ENCODE measurements around the gene HEG1. TPM values are rescaled to one million over a fixed set of nuclear protein-coding genes. Genes with fewer than 3 reads are reported as not detected.

The HEG1 gene
- polyA plus RNA-seq, 1 experiment: 98.3 TPM

GRCh38 chr3:125061170-125061569 is 5.4 kb upstream of the HEG1 start:
- no peak for DNase-seq (ENCODE audit: low read depth, low spot score)
- H3K27ac ChIP-seq (ENCODE audit: low read depth, low read length): peak overlapping the region; percentile 73
- POLR2A ChIA-PET: interaction anchor here (0.6 to 2.9 kb wide), 2 partner anchors 12 to 134 kb away, joined by 3 to 21 read pairs; no protein-coding TSS in a partner anchor
- TF ChIP-seq, protein P1, sequence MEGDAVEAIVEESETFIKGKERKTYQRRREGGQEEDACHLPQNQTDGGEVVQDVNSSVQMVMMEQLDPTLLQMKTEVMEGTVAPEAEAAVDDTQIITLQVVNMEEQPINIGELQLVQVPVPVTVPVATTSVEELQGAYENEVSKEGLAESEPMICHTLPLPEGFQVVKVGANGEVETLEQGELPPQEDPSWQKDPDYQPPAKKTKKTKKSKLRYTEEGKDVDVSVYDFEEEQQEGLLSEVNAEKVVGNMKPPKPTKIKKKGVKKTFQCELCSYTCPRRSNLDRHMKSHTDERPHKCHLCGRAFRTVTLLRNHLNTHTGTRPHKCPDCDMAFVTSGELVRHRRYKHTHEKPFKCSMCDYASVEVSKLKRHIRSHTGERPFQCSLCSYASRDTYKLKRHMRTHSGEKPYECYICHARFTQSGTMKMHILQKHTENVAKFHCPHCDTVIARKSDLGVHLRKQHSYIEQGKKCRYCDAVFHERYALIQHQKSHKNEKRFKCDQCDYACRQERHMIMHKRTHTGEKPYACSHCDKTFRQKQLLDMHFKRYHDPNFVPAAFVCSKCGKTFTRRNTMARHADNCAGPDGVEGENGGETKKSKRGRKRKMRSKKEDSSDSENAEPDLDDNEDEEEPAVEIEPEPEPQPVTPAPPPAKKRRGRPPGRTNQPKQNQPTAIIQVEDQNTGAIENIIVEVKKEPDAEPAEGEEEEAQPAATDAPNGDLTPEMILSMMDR (IDR thresholded peaks at IDR 0.05; ENCODE audit: low read depth, low read length): no peak
- CTCF ChIA-PET: no interaction called here
- no peaks in the 10 kb centered on the region for H3K9me3 ChIP-seq (ENCODE audit: control insufficient read depth, insufficient read depth, low read length)
- no peaks in the 10 kb centered on the region for H3K27me3 ChIP-seq (ENCODE audit: control insufficient read depth, insufficient read depth, low read length)
- 0 out of 2 replicates have a peak overlapping the region, but pooled peaks have one; percentile 7 for H3K4me3 ChIP-seq (ENCODE audit: low read depth, low read length)

DNA sequence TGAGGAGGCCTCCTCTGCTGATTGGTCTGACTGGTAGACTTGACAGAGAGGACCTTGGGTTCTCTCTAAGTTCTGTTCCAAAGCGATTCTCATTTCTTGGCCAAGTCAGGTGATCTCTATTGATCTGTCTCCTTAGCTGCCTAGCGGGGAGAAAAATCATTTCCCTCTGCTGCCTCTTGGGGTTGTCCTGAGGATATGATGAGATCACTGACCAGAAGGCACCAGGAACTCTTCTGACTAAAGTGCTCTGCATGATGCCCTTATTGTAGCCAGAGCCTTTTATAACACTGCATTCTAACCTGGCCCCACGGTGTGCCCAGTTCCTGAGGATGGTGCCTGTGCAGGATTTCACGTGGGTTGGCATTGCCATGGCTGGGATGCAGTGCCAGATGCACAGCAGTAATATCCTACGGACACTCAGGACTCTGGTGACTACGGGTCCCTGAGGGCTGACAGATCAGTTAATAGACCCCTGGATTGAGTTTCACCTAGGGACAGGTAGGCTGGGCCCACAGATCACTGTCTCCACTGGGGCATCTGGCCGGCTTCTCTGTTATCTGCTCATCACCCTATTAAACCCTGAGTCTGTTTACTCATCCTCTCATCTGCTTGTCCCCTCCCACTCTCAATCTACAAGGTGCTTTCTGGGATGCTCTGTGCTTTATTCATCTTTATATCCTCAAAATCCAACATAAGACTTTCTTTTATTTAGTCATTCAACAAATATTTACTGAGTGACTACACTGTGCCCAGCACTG is 3.9 kb upstream of the HEG1 start:
- TF ChIP-seq, protein P1 (IDR thresholded peaks at IDR 0.05; ENCODE audit: low read depth, low read length): peak; percentile 30; the same call in 1 of the 2 replicates
- Histone ChIP-seq H3K27ac (ENCODE audit: low read depth, low read length) (no peak overlapping the region), H3K27me3 (ENCODE audit: control insufficient read depth, insufficient read depth, low read length) (no peaks in the 10 kb centered on the region), H3K4me3 (ENCODE audit: low read depth, low read length) (no peak overlapping the region), H3K9me3 (ENCODE audit: control insufficient read depth, insufficient read depth, low read length) (no peaks in the 10 kb centered on the region)
- DNase-seq (ENCODE audit: low read depth, low spot score): no peak
- CTCF ChIA-PET: no interaction called here
- POLR2A ChIA-PET: interaction anchor here (0.6 kb wide), 1 partner anchor 56 kb away, joined by 3 read pairs; no protein-coding TSS in a partner anchor

DNA sequence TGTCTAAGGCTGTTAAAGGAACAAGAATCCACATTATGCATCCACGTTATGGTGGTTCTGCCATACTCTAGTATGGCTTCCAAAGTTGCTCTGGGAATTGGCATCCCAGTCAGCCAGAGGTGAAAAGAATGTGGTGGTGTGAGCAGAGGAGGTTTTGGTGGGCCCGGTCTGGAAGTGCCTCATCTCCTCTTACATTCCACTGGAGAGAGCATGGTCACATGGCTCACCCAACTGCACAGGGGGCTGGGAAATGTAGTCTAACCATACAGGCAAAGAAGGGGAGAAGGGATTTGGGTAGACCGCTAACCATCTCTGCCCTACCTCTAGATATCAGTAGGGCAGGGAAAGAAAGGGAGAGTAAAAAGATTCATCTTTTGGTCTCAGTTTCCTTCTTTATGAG is 3.2 kb upstream of the HEG1 start:
- TF ChIP-seq, protein P1 (IDR thresholded peaks at IDR 0.05; ENCODE audit: low read depth, low read length): no peak
- CTCF ChIA-PET: no interaction called here
- POLR2A ChIA-PET: no interaction called here
- no peaks in the 10 kb centered on the region for H3K27me3 ChIP-seq (ENCODE audit: control insufficient read depth, insufficient read depth, low read length)
- H3K4me3 ChIP-seq (ENCODE audit: low read depth, low read length): no peak overlapping the region
- H3K27ac ChIP-seq (ENCODE audit: low read depth, low read length): no peak overlapping the region
- H3K9me3 ChIP-seq (ENCODE audit: control insufficient read depth, insufficient read depth, low read length): no peaks in the 10 kb centered on the region
- DNase-seq (ENCODE audit: low read depth, low spot score): no peak

GRCh38 chr3:125058529-125058928 is 2.7 kb upstream of the HEG1 start:
- ChIA-PET CTCF (no interaction called here), POLR2A (no interaction called here)
- DNase-seq (ENCODE audit: low read depth, low spot score): no peak
- no peak overlapping the region for H3K4me3 ChIP-seq (ENCODE audit: low read depth, low read length)
- TF ChIP-seq, protein P1 (IDR thresholded peaks at IDR 0.05; ENCODE audit: low read depth, low read length): no peak
- no peak overlapping the region for H3K27ac ChIP-seq (ENCODE audit: low read depth, low read length)
- no peaks in the 10 kb centered on the region for H3K9me3 ChIP-seq (ENCODE audit: control insufficient read depth, insufficient read depth, low read length)
- no peaks in the 10 kb centered on the region for H3K27me3 ChIP-seq (ENCODE audit: control insufficient read depth, insufficient read depth, low read length)

- Histone ChIP-seq H3K27ac (ENCODE audit: low read depth, low read length) (no peak overlapping the region), H3K27me3 (ENCODE audit: control insufficient read depth, insufficient read depth, low read length) (no peaks in the 10 kb centered on the region), H3K4me3 (ENCODE audit: low read depth, low read length) (no peak overlapping the region), H3K9me3 (ENCODE audit: control insufficient read depth, insufficient read depth, low read length) (no peaks in the 10 kb centered on the region)
- DNase-seq (ENCODE audit: low read depth, low spot score): peak; percentile 77
- POLR2A ChIA-PET: interaction anchor here (0.5 to 1.5 kb wide), 3 partner anchors 53 to 106 kb away, joined by 3 to 8 read pairs (median 3); no protein-coding TSS in a partner anchor
- CTCF ChIA-PET: interaction anchor here (0.8 kb wide), 1 partner anchor 381 kb away, joined by 3 read pairs; no protein-coding TSS in a partner anchor
- TF ChIP-seq, protein P1 (IDR thresholded peaks at IDR 0.05; ENCODE audit: low read depth, low read length): no peak
Observed at GRCh38 chr3:125057186-125057850, 1.5 kb upstream of the HEG1 start.
